Measurements from ENCODE around the gene NTRK2. TPM values are rescaled to one million over a fixed set of nuclear protein-coding genes. Genes with fewer than 3 reads are reported as not detected.

The NTRK2 gene
- total RNA-seq, 1 experiment from 2014 or later, result not detected

DNA sequence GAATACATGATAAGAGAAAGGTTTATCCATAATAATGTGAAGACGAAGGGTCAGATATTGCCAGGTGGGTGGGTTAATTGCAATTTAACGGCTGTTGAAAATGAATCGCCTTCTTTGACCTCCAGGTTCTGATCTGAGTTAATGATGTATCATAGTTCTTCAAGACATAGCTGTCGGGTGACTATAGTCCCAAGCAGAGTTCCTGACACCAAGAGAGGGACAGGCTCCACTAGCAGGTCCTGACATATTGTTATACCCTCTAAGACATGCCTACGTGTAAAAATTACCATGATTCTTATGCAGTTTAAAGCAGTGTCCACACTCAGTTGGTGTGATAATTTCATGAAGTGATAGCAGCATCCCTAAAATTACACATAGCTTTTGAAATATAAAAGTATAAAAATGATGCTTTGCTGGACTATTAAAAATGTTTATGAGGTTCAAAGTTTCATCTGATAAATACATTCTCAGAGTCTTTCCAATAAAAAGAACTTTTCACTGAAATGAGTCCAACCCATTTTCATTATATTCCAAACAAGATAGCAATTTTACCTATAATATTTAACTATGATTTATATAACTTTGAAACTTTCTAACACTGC, 53.0 kb downstream of the NTRK2 start:
- POLR2A ChIA-PET (ENCODE audit: unreplicated experiment), result no interaction called here
- H3K27ac ChIP-seq, result no peak overlapping the region

DNA sequence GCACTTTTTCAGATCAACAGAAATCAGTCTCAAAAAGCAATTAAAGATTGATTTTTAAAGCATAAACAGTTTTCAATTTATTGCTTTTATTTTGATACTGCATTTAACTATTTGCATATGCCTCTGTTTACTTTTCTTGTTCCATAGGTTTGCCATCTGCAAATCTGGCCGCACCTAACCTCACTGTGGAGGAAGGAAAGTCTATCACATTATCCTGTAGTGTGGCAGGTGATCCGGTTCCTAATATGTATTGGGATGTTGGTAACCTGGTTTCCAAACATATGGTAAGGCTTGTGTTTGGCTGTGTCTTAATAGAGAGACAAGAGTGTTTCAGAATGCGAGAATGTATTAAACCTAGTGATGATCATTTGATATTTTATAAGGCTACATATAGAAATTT, 53.9 kb downstream of the NTRK2 start:
- no peak overlapping the region for H3K4me3 ChIP-seq
- POLR2A ChIA-PET (ENCODE audit: unreplicated experiment), result no interaction called here
- DNase-seq, result no peak
- H3K79me2 ChIP-seq (ENCODE audit: low read depth), result no peaks in the 10 kb centered on the region
- no peaks in the 10 kb centered on the region for H3K4me1 ChIP-seq (replicated peaks; ENCODE audit: insufficient read depth)
- H4K20me1 ChIP-seq (ENCODE audit: insufficient read depth), result no peaks in the 10 kb centered on the region
- H3K27ac ChIP-seq, result no peak overlapping the region
- H2AFZ ChIP-seq, result no peak overlapping the region
- intact Hi-C loops (cut with micrococcal nuclease; ENCODE audit: unreplicated experiment), result no loop called here
- H3F3A ChIP-seq (ENCODE audit: insufficient read depth, low read depth), result no peaks in the 10 kb centered on the region
- no peaks in the 10 kb centered on the region for H3K36me3 ChIP-seq (ENCODE audit: low read depth)
- no peak overlapping the region for H3K4me2 ChIP-seq
- no peak for TF ChIP-seq EZH2 (IDR thresholded peaks at IDR 0.05; ENCODE audit: low read depth)
- H3K9me2 ChIP-seq (ENCODE audit: insufficient read depth), result no peaks in the 10 kb centered on the region
- no peaks in the 10 kb centered on the region for H3K9me3 ChIP-seq (ENCODE audit: insufficient read depth, low read depth)
- peaks cover 5% of the 10 kb centered on the region; the same call in 1 of the 2 replicates for H3K27me3 ChIP-seq (ENCODE audit: insufficient read depth, low read depth)
- CTCF ChIA-PET, result no interaction called here
- BruUV-seq (replicated peaks), result no TSS peak

More for the DNA sequence above, 53.0 kb downstream of the NTRK2 start:
- no peak overlapping the region for H3K4me2 ChIP-seq
- H3K79me2 ChIP-seq (ENCODE audit: low read depth), result no peaks in the 10 kb centered on the region
- H3K27me3 ChIP-seq (ENCODE audit: insufficient read depth, low read depth), result peaks cover 5% of the 10 kb centered on the region; the same call in 1 of the 2 replicates
- no peaks in the 10 kb centered on the region for H3F3A ChIP-seq (ENCODE audit: insufficient read depth, low read depth)
- BruUV-seq (replicated peaks), result no TSS peak
- no peaks in the 10 kb centered on the region for H3K4me1 ChIP-seq (replicated peaks; ENCODE audit: insufficient read depth)
- CTCF ChIA-PET, result no interaction called here
- H3K4me3 ChIP-seq, result no peak overlapping the region
- no peaks in the 10 kb centered on the region for H4K20me1 ChIP-seq (ENCODE audit: insufficient read depth)
- H2AFZ ChIP-seq, result no peak overlapping the region
- TF ChIP-seq, protein P1, sequence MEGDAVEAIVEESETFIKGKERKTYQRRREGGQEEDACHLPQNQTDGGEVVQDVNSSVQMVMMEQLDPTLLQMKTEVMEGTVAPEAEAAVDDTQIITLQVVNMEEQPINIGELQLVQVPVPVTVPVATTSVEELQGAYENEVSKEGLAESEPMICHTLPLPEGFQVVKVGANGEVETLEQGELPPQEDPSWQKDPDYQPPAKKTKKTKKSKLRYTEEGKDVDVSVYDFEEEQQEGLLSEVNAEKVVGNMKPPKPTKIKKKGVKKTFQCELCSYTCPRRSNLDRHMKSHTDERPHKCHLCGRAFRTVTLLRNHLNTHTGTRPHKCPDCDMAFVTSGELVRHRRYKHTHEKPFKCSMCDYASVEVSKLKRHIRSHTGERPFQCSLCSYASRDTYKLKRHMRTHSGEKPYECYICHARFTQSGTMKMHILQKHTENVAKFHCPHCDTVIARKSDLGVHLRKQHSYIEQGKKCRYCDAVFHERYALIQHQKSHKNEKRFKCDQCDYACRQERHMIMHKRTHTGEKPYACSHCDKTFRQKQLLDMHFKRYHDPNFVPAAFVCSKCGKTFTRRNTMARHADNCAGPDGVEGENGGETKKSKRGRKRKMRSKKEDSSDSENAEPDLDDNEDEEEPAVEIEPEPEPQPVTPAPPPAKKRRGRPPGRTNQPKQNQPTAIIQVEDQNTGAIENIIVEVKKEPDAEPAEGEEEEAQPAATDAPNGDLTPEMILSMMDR (conservative IDR thresholded peaks at IDR 0.05), result no peak
- no peak for TF ChIP-seq EZH2 (IDR thresholded peaks at IDR 0.05; ENCODE audit: low read depth)
- no peak for DNase-seq
- no peaks in the 10 kb centered on the region for H3K36me3 ChIP-seq (ENCODE audit: low read depth)
- no peaks in the 10 kb centered on the region for H3K9me3 ChIP-seq (ENCODE audit: insufficient read depth, low read depth)
- no peaks in the 10 kb centered on the region for H3K9me2 ChIP-seq (ENCODE audit: insufficient read depth)
- intact Hi-C loops (cut with micrococcal nuclease; ENCODE audit: unreplicated experiment), result no loop called here

DNA sequence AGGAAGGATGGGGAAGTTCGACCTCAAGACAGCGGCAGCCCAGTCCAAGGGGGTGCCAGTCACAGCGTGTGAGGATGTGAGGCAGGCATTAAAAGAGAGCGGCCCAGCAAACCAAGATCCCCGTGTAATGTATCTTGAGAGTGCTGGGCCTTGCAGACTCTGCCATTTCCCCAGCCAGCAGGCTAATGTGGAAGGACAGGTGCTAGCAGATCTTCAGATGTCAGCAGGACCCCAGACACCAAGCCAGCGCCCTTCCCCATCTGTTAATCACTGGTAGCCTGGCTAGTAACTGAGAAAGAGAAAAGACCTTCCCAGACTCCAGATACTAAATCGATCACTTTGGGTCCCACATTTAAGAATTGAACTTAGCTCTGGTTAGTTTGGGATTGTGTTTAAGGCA, 62.2 kb downstream of the NTRK2 start:
- Histone ChIP-seq H3F3A (ENCODE audit: insufficient read depth, low read depth) (no peaks in the 10 kb centered on the region), H3K27ac (no peak overlapping the region), H3K36me3 (ENCODE audit: low read depth) (no peaks in the 10 kb centered on the region), H3K4me3 (no peak overlapping the region), H3K9me2 (ENCODE audit: insufficient read depth) (no peaks in the 10 kb centered on the region), H3K27me3 (ENCODE audit: insufficient read depth, low read depth) (0 out of 2 replicates have a peak, but pooled peaks cover 3% of the 10 kb centered on the region), H3K79me2 (ENCODE audit: low read depth) (no peaks in the 10 kb centered on the region), H3K4me1 (replicated peaks; ENCODE audit: insufficient read depth) (no peaks in the 10 kb centered on the region), H2AFZ (no peak overlapping the region), H4K20me1 (ENCODE audit: insufficient read depth) (no peaks in the 10 kb centered on the region), H3K9me3 (ENCODE audit: insufficient read depth, low read depth) (no peaks in the 10 kb centered on the region), H3K4me2 (no peak overlapping the region)
- ChIA-PET POLR2A (ENCODE audit: unreplicated experiment) (no interaction called here), CTCF (no interaction called here)
- BruUV-seq (replicated peaks), result no TSS peak
- intact Hi-C loops (cut with micrococcal nuclease; ENCODE audit: unreplicated experiment), result no loop called here
- TF ChIP-seq, protein P1 (conservative IDR thresholded peaks at IDR 0.05), result no peak
- no peak for TF ChIP-seq EZH2 (IDR thresholded peaks at IDR 0.05; ENCODE audit: low read depth)
- DNase-seq, result no peak

DNA sequence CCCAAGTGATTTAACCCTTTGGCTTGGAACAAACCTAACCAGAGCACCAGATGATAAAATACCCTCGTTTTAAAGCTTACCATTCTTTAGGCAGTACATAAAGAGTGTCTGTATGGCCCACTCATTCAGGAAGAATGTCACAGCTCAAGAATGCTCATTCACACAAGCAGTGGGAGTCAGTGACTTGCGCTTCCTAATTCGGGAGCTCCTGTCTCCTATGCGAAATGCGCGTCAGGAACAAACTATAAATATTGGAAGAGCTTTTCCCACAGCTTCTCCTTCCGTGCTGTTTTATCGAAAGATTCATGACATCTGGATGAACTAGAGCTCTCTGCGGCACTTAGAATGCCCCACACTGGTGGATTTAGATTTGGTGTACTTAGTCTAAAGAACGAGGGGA, 66.6 kb downstream of the NTRK2 start:
- DNase-seq, result no peak
- H3K79me2 ChIP-seq (ENCODE audit: low read depth), result no peaks in the 10 kb centered on the region
- no peaks in the 10 kb centered on the region for H3K9me3 ChIP-seq (ENCODE audit: insufficient read depth, low read depth)
- intact Hi-C loops (cut with micrococcal nuclease; ENCODE audit: unreplicated experiment), result no loop called here
- H4K20me1 ChIP-seq (ENCODE audit: insufficient read depth), result no peaks in the 10 kb centered on the region
- no peaks in the 10 kb centered on the region for H3K36me3 ChIP-seq (ENCODE audit: low read depth)
- no peaks in the 10 kb centered on the region for H3K4me1 ChIP-seq (replicated peaks; ENCODE audit: insufficient read depth)
- H3K27me3 ChIP-seq (ENCODE audit: insufficient read depth, low read depth), result no peaks in the 10 kb centered on the region
- no peak overlapping the region for H2AFZ ChIP-seq
- no peak overlapping the region for H3K4me2 ChIP-seq
- ChIA-PET CTCF (no interaction called here), POLR2A (ENCODE audit: unreplicated experiment) (no interaction called here)
- TF ChIP-seq EZH2 (IDR thresholded peaks at IDR 0.05; ENCODE audit: low read depth), result no peak
- TF ChIP-seq, protein P1 (conservative IDR thresholded peaks at IDR 0.05), result no peak
- no peaks in the 10 kb centered on the region for H3F3A ChIP-seq (ENCODE audit: insufficient read depth, low read depth)
- no peak overlapping the region for H3K4me3 ChIP-seq
- no peaks in the 10 kb centered on the region for H3K9me2 ChIP-seq (ENCODE audit: insufficient read depth)
- no TSS peak for BruUV-seq (replicated peaks)
- no peak overlapping the region for H3K27ac ChIP-seq
